Measurements from ENCODE around the gene ADGRE2. TPM values are rescaled to one million over a fixed set of nuclear protein-coding genes. Genes with fewer than 3 reads are reported as not detected.

ADGRE2 gene
- total RNA-seq, 2 experiments from 2014 or later = 0.55 to 0.58 TPM

DNA sequence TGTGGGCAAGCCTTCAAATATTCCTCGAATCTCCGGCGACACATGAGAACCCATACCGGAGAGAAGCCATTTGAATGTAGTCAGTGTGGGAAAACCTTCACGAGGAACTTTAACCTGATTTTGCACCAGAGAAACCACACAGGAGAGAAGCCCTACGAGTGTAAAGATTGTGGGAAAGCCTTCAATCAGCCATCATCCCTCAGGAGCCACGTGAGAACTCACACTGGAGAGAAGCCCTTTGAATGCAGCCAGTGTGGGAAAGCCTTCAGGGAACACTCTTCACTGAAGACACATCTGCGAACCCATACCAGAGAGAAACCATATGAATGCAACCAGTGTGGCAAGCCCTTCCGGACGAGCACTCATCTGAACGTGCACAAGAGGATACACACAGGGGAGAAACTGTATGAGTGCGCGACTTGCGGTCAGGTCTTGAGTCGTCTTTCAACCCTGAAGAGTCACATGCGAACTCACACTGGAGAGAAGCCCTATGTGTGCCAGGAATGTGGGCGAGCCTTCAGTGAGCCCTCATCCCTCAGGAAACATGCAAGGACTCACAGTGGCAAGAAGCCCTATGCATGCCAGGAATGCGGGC is 59.7 kb downstream of the ADGRE2 start:
- CTCF ChIA-PET = no interaction called here
- Mint-ChIP-seq H3K27ac (no peak overlapping the region), H3K9me3 (peaks cover 88% of the 10 kb centered on the region), H3K36me3 (peaks cover 90% of the 10 kb centered on the region), H3K4me1 (ENCODE audit: low read depth) (no peaks in the 10 kb centered on the region), H3K27me3 (no peaks in the 10 kb centered on the region), H3K4me3 (no peak overlapping the region)
- POLR2A ChIA-PET = no interaction called here
- no peak for DNase-seq
- intact Hi-C loops (cut with micrococcal nuclease) = no loop called here

DNA sequence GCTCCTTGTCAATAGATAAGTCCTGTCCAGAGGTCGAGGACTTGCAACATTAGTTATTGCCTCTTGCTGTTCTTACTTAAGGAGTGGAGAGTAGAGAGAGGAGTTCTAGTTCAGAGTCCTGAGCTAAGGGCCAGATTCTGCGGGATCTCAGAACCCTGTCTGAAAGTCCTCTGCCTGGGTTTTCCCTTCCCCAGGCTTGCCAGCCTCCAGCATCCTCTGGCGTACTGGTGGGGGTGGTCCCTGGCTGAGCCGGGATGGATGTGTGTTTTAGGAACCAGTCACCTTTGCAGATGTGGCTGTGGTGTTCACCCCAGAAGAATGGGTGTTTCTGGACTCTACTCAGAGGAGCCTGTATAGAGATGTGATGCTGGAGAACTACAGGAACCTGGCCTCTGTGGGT is 62.5 kb downstream of the ADGRE2 start:
- DNase-seq = no peak
- intact Hi-C loops (cut with micrococcal nuclease) = no loop called here
- Mint-ChIP-seq H3K27me3 (no peaks in the 10 kb centered on the region), H3K9me3 (peaks cover 83% of the 10 kb centered on the region), H3K4me1 (ENCODE audit: low read depth) (no peaks in the 10 kb centered on the region), H3K36me3 (peaks cover 95% of the 10 kb centered on the region), H3K4me3 (no peak overlapping the region), H3K27ac (no peak overlapping the region)
- ChIA-PET CTCF (no interaction called here), POLR2A (no interaction called here)

DNA sequence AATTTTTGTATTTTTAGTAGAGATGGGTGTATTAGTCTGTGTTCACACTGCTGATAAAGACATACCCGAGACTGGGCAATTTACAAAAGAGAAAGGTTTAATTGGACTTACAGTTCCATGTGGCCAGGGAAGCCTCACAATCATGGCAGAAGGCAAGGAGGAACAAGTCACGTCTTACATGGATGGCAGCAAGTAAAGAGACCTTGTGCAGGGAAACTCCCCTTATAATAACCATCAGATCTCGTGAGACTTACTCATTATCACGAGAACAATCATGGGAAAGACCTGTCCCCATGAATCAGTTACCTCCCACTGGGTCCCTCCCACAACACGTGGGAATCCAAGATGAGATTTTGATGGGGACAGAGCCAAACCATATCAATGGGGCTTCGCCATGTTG is 73.9 kb downstream of the ADGRE2 start:
- POLR2A ChIA-PET = no interaction called here
- Mint-ChIP-seq H3K4me1 (ENCODE audit: low read depth) (no peaks in the 10 kb centered on the region), H3K9me3 (no peaks in the 10 kb centered on the region), H3K27me3 (no peaks in the 10 kb centered on the region), H3K4me3 (no peak overlapping the region), H3K27ac (no peak overlapping the region), H3K36me3 (peaks cover 80% of the 10 kb centered on the region)
- CTCF ChIA-PET = no interaction called here
- no peak for DNase-seq
- intact Hi-C loops (cut with micrococcal nuclease) = no loop called here

DNA sequence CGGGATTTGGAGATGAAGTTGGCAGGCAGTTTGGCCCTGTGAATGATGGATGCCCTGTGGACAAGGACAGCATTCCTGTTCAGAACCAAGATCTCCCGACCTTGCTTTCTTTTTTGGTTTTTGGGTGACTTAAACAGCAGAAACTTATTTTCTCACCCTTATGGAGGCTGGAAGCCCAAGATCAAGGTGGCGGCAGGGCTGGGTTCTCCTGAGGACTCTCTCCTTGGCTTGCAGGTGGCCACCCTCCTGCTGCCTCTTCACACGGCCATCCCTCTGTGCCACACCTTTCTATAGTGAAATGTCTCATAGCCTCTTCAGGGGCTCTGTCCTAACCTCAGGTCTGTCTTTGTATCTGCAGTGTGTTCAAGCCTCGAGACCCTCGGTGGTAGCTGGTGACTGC is 74.5 kb downstream of the ADGRE2 start:
- ChIA-PET CTCF (no interaction called here), POLR2A (no interaction called here)
- Mint-ChIP-seq H3K27me3 (no peaks in the 10 kb centered on the region), H3K27ac (no peak overlapping the region), H3K4me3 (no peak overlapping the region), H3K4me1 (ENCODE audit: low read depth) (no peaks in the 10 kb centered on the region), H3K36me3 (peaks cover 78% of the 10 kb centered on the region), H3K9me3 (no peaks in the 10 kb centered on the region)
- no peak for DNase-seq
- intact Hi-C loops (cut with micrococcal nuclease) = no loop called here

DNA sequence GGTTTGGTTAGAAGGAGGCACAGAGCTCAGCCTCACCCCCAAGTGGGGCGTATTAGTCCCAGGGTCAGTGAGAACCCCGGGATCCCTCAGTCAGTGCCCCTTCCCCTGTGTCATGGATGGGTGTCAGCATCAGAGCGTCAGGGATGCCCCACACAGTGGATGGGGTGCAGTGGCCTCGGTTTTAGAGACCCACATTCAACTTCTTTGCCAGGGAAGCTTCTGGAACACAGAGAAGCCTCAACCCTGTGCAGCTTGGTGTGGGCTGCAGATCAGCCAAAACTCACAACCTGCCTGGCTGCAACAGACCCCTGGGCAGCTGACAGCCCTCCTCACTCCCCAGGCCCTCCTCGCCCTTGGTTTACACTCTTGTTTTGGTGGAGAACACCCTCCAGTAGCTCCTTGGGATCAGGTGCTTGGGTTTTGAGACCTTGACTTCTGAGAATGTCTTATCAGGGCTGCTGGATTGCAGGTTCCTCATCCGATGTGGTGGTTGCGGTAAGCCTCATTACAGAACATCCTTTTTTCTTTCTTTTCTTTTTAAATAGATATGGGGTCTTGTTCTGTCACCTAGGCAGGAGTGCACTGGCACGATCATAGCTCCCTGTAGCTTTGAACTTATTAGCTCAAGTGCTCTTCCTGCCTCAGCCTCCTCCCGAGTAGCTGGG is 77.5 kb downstream of the ADGRE2 start:
- DNase-seq = no peak
- H3K4me1 Mint-ChIP-seq (ENCODE audit: low read depth) = no peaks in the 10 kb centered on the region

DNA sequence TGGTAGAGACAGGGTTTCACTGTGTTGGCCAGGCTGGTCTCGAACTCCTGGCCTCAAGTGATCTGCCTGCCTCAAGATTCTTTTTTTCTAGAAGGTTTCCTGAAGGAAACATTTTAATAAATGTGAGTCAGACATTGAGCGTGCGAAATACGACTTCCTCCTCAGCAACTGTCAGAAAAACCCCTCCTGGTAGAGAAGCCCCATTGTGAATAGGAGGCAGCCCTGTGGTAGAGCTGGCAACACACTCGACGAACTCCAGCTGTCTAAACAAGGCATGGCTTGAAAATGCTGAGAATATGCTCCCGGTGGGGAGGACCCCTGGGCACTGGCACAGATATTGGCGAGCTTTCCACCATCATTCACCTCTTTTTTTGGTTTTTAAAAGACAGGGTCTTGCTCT is 78.7 kb downstream of the ADGRE2 start:
- H3K9me3 Mint-ChIP-seq = no peaks in the 10 kb centered on the region
- peaks cover 56% of the 10 kb centered on the region for H3K36me3 Mint-ChIP-seq
- H3K27me3 Mint-ChIP-seq = no peaks in the 10 kb centered on the region
- H3K4me1 Mint-ChIP-seq (ENCODE audit: low read depth) = no peaks in the 10 kb centered on the region
- POLR2A ChIA-PET = no interaction called here
- no peak overlapping the region for H3K27ac Mint-ChIP-seq
- intact Hi-C loops (cut with micrococcal nuclease) = no loop called here
- H3K4me3 Mint-ChIP-seq = no peak overlapping the region
- DNase-seq = no peak
- CTCF ChIA-PET = no interaction called here

More for the DNA sequence above, 77.5 kb downstream of the ADGRE2 start:
- Mint-ChIP-seq H3K27me3 (no peaks in the 10 kb centered on the region), H3K9me3 (no peaks in the 10 kb centered on the region), H3K4me3 (no peak overlapping the region), H3K27ac (no peak overlapping the region), H3K36me3 (peaks cover 63% of the 10 kb centered on the region)
- intact Hi-C loops (cut with micrococcal nuclease) = no loop called here
- CTCF ChIA-PET = interaction anchor here (0.6 to 0.8 kb wide), 2 partner anchors 13 to 83 kb away, joined by 3 read pairs; no protein-coding TSS in a partner anchor
- POLR2A ChIA-PET = no interaction called here

DNA sequence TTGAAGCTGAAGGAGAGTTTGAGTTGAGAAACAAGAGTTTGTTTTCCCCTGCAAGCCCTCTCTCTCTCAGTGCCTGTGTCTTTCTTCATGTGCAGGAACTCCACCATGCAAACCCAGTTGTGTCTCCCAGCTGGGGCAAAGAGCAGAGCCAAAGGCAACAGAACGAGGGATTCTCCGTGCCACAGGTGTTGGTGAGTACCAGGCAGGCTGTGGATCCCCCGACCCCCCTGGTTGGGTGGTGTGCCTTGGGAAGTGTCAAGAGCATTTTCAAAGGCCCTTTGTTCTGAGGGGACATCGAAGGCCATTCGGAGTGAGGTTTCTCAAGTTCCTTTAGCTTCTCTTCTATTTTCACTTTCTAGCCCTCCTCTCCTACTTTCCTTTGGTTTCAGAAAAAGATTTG is 82.9 kb downstream of the ADGRE2 start:
- ChIA-PET POLR2A (no interaction called here), CTCF (interaction anchor here (1.3 to 1.8 kb wide), 2 partner anchors 9 to 11 kb away, joined by 3 to 6 read pairs; no protein-coding TSS in a partner anchor)
- DNase-seq = no peak
- Mint-ChIP-seq H3K4me3 (no peak overlapping the region), H3K36me3 (peaks cover 24% of the 10 kb centered on the region), H3K9me3 (no peaks in the 10 kb centered on the region), H3K27ac (no peak overlapping the region), H3K27me3 (no peaks in the 10 kb centered on the region), H3K4me1 (ENCODE audit: low read depth) (peaks cover 14% of the 10 kb centered on the region)
- intact Hi-C loops (cut with micrococcal nuclease) = no loop called here

DNA sequence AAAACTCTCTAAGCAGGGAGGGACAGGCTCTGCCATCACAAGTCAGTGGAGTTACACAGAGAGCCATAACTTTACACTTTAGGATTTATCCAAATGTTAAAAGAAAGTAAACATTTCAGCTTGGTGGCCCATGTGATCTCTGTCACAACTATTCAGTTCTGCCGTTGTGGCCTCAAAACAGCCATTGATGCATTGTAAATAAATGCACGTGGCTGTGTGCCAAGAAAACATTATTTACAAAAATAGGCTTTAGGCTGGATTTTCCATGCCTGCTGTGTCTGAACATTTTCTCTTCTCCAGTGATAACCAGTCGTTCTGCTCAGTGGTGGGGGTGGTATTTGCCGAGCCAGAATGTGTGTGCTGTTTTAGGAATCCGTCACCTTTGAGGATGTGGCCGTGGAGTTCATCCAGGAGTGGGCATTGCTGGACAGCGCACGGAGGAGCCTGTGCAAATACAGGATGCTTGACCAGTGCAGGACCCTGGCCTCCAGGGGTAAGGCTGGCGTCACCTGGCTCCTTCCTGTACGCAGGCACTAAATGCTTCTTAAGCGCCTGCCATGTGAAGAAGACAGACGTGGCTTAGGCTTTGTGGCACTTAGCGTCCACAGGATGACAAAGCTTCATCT is 83.6 kb downstream of the ADGRE2 start:
- no peak overlapping the region for H3K4me3 Mint-ChIP-seq
- no peak for DNase-seq
- no peak overlapping the region for H3K27ac Mint-ChIP-seq
- H3K4me1 Mint-ChIP-seq (ENCODE audit: low read depth) = peaks cover 17% of the 10 kb centered on the region
- POLR2A ChIA-PET = no interaction called here
- H3K36me3 Mint-ChIP-seq = peaks cover 18% of the 10 kb centered on the region
- intact Hi-C loops (cut with micrococcal nuclease) = no loop called here
- no peaks in the 10 kb centered on the region for H3K9me3 Mint-ChIP-seq
- CTCF ChIA-PET = interaction anchor here (1.3 to 1.7 kb wide), 2 partner anchors 10 kb away, joined by 3 to 5 read pairs; no protein-coding TSS in a partner anchor
- H3K27me3 Mint-ChIP-seq = no peaks in the 10 kb centered on the region

DNA sequence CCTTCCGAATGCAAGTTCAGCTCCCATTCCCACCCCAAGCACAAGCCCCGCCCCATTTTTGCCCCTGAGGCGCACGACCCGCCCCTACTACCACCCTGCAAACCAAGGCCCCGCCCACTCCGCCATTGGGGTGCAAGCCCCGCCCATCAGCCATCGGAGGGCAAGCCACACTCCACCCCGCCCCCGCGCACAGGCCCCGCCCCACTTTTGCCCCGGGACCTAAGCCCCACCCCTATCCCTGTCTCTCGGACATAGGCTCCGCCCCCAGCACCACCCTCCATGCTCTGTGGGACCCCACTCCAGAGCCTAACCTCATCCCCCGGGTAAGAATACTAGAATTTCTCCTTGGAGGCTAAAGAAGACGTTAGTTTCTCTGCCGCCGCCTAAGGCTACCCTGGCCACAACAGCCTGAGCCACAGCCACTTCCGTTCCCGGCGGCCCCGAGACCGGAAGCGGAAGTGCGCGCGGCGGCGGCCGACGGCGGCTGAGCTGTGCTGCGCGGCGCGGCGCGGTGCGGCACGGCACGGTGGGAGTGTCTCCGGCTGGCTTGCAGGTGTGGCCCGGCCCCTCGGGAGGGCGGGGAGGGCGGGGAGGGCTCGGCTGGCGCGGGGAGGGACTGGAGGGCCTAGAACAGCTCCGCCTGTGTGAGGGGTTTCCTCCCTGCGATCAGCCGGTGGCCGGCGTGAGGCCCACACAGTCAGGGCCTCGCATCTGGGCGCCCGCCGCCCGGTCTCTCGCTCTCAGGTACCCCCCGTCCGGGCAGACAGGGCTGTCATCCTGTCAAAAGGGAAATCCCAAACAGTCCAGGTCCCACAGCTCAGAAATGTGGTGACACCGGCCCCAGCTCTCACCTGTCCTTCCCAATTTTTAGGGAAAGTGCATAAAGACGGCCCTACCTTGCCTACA is 88.5 kb downstream of the ADGRE2 start, which contains the start of gene ZNF333:
TSS of gene ZNF333 (plus strand) at position 451 of the 906 bp plus-strand sequence. CDS start 3,444 bp downstream, outside the sequence.
- peak; percentile 100 for DNase-seq
- Mint-ChIP-seq H3K36me3 (peaks cover 2% of the 10 kb centered on the region), H3K4me3 (peak within 1 kb of the TSS; percentile 83), H3K4me1 (ENCODE audit: low read depth) (peaks cover 20% of the 10 kb centered on the region), H3K27ac (peak within 1 kb of the TSS; percentile 97), H3K9me3 (no peaks in the 10 kb centered on the region), H3K27me3 (no peaks in the 10 kb centered on the region)
- CTCF ChIA-PET = interaction anchor here (1.5 to 12.0 kb wide), 3 partner anchors 96 to 133 kb away, joined by 4 to 565 read pairs (median 27); partner anchors contain the start of gene NDUFB7
- POLR2A ChIA-PET = interaction anchor here (0.7 to 1.8 kb wide), 5 partner anchors 58 to 172 kb away, joined by 3 to 5 read pairs (median 4); partner anchors contain the start of genes DNAJB1 and NDUFB7
- intact Hi-C loops (cut with micrococcal nuclease) = loop anchor here (1.0 kb wide), 1 partner anchor 118 kb away; the partner anchor contains the start of gene NDUFB7

DNA sequence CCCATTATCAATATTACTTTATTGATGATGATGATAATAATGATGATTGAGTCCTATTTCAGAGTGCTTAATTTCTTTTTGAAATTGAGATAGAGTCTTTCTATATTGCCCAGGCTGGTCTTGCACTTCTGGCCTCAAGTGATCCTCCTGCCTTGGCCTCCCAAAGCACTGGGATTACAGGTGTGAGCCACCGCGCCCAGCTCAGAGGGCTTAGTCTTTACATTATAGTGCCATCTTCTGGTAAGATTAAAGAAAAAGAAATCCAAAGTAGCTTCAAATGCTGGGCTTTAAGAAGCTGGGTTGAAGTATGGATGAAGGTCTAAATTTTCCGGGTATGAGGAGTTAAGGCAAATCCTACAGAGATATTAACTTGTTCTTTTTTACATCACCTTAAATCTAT is 91.9 kb downstream of the ADGRE2 start:
- Mint-ChIP-seq H3K9me3 (no peaks in the 10 kb centered on the region), H3K4me3 (no peak overlapping the region), H3K4me1 (ENCODE audit: low read depth) (peaks cover 14% of the 10 kb centered on the region), H3K36me3 (no peaks in the 10 kb centered on the region), H3K27ac (no peak overlapping the region), H3K27me3 (no peaks in the 10 kb centered on the region)
- peak; percentile 43 for DNase-seq
- ChIA-PET POLR2A (interaction anchor here (1.5 kb wide), 1 partner anchor 112 kb away, joined by 12 read pairs; no protein-coding TSS in a partner anchor), CTCF (interaction anchor here (0.6 to 12.0 kb wide), 22 partner anchors 9 to 206 kb away, joined by 3 to 565 read pairs (median 4); partner anchors contain the start of genes CLEC17A and NDUFB7)
- intact Hi-C loops (cut with micrococcal nuclease) = loop anchor here (1.0 kb wide), 1 partner anchor 112 kb away; no protein-coding TSS in a partner anchor

DNA sequence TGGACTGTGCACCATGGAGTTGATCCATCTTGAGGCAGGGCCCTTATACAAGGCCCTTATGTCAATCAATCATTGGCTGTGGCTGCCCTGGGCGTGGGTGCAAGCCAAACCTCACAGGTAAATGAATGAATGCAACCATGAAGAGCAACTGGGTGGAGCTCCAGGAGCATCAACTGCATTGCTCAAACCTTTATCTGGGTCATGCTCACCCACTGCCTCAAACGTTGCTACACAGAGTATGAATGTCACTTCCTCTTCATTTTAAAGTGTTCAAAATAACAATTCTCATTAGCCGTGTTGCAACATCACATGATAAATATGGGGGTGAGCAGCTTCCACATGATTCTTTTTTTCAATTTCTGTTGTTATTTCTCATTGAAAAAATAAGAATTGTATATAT is 94.9 kb downstream of the ADGRE2 start:
- Mint-ChIP-seq H3K27me3 (no peaks in the 10 kb centered on the region), H3K9me3 (no peaks in the 10 kb centered on the region), H3K27ac (no peak overlapping the region), H3K4me3 (no peak overlapping the region), H3K4me1 (ENCODE audit: low read depth) (no peaks in the 10 kb centered on the region), H3K36me3 (no peaks in the 10 kb centered on the region)
- intact Hi-C loops (cut with micrococcal nuclease) = no loop called here
- peak; percentile 12 for DNase-seq
- CTCF ChIA-PET = interaction anchor here (12.0 kb wide), 1 partner anchor 107 kb away, joined by 565 read pairs; the partner anchor contains the start of gene NDUFB7
- POLR2A ChIA-PET = no interaction called here
